Lung microvascular endothelial cell (primary cell): ENCODE data around the gene LDLRAD4. TPM values are rescaled to one million over a fixed set of nuclear protein-coding genes. Genes with fewer than 3 reads are reported as not detected.

Source experiments
- DNase-seq, 2 donors: peaks; one replicate each; pipeline versions ENCODE4 v3.0.0 to v3.0.0-alpha.2; 2010; ENCODE audit warnings: low read depth in 2 of 2
- total RNA-seq: library from RNA; depleted of rRNA; stranded (reverse); fragments of >200 nt; gene quantifications from 2 replicates; pipeline ENCODE4 v1.2.1, GENCODE V29; 2014

The LDLRAD4 gene
- total RNA-seq, 1 donor from 2014 or later, result 22.2 TPM

- no peak for DNase-seq
Measured at GRCh38 chr18:13444430-13445240, 226.1 kb downstream of the LDLRAD4 start.

GRCh38 chr18:13445241-13445897 lies 226.8 kb downstream of the LDLRAD4 start:
- no peak for DNase-seq

DNA sequence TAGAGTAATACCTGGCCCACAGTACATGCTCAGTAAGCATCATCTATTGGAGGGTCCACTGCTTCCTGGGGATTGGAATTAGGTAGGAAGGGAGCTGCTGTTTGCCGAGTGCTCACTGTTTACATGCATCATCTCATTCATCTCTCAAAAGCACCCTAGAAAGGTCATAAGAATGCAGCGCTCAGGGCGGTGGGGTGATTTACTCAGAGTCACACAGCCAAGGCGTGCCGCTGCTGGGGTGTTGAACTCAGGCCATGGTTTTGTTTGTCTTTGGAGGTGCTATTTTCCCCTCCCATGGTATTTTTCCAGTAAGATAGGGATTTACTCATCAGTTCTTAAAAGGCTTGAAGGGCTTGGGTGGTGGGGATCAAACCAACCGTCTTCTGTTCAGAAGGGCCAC lies 227.5 kb downstream of the LDLRAD4 start:
- DNase-seq, result no peak

- DNase-seq, result no peak
Measured at GRCh38 chr18:13446610-13447461, 228.3 kb downstream of the LDLRAD4 start.

DNA sequence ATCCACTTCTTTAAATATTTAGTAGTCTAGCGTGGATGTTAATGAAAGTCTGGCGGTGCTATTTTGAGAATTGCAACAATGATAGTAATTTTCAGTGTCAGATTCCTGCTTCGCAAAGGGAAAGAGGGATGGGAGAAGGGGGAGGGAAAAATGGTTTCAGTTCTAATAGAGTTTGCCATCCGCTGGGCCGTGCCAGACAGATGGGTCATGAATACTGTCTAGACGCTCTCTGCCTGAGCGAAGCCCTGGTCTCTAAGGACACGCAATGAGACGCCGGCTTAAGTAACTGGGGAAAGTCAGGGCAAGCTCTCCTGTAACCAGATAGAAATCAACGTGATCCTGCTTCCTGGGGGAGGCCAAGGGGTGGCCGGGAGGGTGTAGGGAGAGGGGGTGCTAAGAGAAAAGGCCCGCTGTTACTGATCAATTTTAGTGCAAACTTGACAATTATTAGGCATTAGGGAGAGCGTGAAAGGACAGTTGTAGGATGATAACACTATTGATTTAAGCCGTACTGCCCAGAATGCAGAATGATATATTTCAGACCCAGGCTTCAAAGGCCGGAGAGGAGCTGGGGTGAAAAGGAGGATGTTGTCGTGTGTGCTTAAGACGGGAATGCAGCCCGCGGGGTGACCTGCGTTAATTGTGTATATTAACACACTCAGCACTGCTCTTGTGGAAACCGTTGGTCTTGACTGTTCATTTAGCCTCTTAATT lies 229.2 kb downstream of the LDLRAD4 start:
- peak; percentile 80 to 84 for DNase-seq

DNA sequence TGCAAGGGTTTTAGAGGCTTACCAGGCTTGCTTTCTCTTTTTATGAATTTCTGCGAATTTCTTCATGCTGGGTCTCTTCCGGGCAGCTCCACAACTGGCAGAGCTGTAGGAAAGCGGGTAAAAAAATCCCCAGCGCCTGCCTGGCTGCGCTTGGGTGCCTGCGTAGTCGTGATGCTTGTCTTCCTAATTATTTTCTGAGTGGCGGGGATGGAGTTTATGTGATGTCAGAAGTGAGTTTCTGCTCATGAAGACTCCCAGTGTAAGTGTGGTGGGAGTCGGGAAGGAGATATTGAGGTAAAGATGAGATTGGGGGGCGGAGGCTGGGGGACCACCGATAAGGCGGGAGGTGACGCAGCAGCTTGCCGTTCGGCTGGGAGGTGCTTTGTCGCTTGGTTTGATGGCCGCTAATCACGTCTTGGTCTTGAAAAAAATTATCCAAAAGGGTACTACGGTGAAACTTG lies 229.8 kb downstream of the LDLRAD4 start:
- DNase-seq, result no peak

GRCh38 chr18:13449651-13450050 lies 231.1 kb downstream of the LDLRAD4 start:
- no peak for DNase-seq

DNA sequence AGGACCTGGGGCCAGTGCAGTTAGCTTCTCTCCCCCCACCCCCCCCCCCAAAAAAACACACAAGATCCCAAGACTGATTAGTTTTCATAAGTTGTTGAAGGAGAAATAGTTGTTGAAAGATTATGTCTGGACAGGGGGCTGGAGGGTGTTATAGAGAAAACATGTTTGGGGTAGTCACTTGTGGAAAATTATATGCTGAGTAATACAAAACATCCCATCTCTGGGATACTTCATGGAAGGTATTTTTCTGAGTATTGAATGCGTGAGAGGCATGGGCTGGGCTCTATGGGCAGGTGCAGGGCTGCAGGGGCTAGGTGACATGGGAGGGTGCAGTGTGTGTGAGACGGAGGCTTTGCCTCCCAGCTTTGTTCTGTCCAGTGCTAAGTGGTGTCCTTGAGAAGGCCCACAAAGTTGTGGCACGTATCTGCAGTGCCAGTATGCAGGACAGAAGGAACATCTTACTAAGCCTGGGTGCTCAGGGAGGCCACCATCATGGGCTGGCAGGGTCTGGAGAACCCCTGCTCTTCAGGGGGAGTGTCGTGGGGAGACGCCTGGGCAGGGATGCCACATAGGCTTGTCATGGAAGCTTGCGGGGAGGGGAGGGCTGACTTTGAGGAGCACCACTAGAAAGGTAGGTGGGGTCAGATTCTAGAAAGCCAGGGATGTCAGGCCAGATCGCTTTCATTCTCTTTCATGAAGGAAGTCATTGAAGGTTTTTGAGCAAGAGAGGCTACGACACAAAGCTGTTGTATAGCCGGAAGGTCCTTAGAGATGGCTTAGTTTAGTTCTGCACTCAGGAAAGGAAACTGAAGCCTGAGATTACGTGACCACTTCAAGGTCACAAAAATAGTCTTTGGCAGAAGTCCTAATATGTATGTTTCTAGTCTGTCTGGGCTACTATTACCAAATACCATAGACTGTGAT lies 232.0 kb downstream of the LDLRAD4 start:
- DNase-seq, result no peak

DNA sequence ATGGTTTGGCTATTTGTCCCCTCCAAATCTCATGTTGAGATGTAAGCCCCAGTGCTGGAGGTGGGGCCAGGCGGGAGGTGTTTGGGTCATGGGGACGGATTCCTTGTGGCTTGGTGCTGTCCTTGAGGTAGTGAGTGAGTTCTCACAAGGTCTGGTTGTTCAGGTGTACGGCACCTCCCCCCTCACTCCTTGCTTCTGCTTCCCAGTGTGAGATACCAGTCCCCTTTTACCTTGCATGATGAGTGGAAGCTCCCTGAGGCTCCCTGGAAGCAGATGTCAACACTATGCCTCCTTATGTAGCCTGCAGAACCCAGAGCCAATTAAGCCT lies 232.6 kb downstream of the LDLRAD4 start:
- no peak for DNase-seq

GRCh38 chr18:13451661-13452387 lies 233.3 kb downstream of the LDLRAD4 start:
- DNase-seq, result peak in 1 of 2 donors; percentile 23

GRCh38 chr18:13452388-13452811 lies 233.8 kb downstream of the LDLRAD4 start:
- peak in 1 of 2 donors; percentile 46 for DNase-seq

DNA sequence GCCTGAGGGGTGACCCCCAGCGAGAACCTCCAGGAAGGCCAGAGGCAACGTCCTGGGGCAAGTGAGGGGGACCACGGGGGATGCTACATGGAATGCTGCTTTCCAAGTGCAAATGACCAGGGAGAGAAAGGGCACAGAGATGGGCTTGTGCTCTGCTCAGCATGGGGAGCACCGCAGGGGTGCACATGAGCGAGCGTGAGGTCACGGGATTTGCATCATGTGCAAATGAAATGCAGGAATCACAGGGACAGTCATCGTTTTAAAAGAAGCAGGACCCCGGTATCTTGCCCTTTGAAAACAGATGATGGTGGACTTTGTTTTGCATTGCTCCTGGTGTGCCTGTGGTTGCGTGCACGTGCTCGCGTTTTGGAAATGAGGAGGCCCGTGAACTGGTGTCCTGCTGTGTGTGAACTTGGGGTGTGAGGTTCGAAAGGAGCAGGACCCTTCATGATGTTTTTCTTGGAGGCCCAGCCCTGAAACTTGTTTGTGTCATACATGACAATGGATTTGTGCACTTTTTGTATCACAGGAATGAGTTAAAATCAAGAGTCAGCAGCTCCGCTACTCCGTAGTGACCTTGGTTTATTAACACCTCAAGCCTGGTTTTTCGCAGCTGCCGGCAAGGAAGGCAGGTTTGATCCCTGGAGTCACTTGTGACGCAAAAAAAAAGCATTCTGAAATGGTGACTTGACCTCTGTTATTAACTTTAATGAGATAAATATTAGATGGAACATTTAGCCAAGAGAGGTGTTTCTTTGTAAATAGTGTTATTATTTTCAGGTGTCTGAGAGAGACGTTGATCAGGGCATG lies 234.5 kb downstream of the LDLRAD4 start:
- DNase-seq, result no peak

- no peak for DNase-seq
Measured at GRCh38 chr18:13453714-13454113, 235.2 kb downstream of the LDLRAD4 start.

DNA sequence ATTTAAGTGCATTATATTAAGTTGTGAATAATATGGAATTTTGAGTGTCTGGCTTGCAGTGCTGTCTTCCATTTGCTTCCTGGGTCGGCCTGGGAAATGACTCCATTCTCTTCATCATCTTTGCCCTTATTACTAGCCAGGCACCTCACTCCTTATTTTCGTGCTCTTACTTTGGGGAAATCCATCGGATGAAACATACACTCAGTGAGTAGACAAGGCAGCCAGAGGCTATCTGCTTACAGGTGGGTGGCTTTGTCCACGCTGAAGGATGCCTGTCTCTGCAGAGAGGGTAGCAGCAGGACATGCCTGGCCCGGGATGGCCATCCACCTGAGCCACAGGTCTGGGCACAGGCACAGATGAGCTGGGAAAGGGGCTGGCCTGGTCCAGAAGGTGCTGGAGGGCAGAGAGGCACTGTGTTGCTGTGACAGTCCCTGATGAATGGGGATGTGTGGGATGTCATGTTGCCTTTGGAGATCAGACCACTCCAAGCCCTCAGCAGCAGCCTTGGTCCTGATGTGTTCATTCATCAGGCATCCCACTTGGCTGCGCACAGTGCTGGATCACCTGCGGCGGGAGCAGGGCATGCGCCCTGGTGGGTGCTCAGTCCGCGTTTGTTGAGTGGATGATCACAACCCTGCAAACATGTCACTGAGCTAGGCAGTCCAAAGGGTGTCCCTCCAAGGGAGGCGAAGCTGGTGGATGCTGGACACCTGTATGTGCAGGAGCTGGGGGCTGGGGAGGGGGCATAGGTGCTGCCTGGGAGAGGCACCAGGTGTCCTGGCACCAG lies 236.0 kb downstream of the LDLRAD4 start:
- no peak for DNase-seq

DNA sequence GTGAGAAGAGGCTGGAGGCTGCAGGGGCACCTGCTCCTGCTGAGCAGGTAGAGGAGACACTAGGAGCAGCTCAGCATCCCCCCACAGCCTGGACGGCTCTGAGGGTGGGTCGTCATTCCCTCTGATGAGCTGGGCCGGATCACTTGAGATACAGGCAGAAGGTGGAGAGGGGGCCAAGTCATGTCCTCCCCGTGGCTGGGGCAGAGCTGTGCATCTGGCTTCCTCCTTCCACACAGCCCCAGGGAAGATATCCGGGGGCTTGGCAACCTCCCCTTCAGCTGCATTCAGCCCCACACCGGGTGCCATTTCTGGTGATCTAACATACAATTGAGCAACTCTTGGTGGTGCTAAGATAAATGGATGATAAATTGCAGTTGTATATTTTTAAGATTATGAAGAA lies 236.9 kb downstream of the LDLRAD4 start:
- DNase-seq, result no peak

- no peak for DNase-seq
Measured at GRCh38 chr18:13455960-13456481, 237.5 kb downstream of the LDLRAD4 start.

DNA sequence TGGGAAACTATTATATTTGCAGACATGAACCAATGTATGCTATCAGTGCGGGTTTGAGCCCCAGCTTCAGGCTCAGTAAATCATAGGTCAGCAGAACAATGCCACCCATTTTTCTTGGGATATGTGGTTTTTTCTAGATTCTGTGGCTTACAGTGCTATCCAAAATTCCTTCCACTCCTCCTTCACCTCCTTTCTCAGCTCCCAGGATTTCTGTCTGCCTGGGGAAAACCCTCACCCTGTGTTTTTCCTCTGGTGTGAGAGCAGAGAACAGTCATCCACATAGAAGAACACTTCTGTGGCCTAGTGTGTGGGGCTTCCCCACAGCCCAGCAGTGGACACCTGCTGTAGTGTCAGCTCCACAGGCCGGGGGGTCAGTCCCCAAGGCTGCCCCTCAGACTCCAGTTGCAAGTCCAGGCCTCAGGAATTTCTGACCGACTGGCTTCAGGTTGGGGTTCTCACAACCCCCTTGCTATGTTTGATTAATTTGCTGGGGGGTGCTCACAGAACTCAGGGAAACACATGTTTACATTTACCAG lies 238.2 kb downstream of the LDLRAD4 start:
- DNase-seq, result no peak
